GM11168 (cell line): Measurements from ENCODE around the gene CHAF1A.

Source experiments
- in situ Hi-C: fragments of 300-500 bp; cut with MboI; formaldehyde crosslinking; loops from one replicate; pipeline ENCODE4 v1.12.0; 2022; ENCODE audit warnings: low sequenced_read_pairs; ENCODE audit not compliant: unreplicated experiment

CHAF1A gene

DNA sequence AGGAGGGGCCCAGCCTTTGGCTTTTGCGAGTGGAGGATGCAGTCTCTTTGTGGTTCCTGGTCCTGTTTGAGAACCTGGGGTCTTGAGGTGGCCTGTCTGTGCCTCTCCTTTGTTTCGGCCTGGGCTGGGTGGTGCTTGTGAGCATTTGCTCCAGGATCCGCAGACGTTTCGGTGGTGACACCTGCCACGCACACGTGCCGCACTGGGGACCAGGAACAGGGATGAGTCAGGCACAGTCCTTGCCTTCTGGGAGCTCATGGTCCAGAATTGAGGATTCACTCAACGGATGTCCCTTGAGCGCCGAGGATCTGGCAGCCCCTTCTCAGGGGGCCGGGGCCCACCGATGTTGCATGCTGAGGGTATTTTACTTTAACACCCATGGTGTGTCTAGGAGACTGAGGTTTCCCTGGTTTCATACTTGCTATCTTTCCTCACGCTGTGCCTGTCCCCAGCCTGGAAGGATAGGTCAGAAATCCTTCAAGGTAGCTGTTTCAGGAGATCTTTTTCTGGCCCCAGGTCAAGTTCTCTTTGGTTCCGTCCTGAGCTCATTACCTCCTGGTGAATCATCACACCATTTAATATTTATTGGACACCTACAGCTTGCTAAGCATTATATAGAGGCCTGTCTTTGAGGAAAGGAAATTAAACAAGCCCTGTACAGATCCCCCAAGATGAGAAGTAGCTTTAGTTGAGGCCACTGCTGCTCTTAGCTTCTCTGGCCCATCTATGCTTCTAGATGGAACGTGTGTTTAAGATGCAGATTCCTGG is 74.8 kb downstream of the CHAF1A start:
- in situ Hi-C loops, result no loop called here

DNA sequence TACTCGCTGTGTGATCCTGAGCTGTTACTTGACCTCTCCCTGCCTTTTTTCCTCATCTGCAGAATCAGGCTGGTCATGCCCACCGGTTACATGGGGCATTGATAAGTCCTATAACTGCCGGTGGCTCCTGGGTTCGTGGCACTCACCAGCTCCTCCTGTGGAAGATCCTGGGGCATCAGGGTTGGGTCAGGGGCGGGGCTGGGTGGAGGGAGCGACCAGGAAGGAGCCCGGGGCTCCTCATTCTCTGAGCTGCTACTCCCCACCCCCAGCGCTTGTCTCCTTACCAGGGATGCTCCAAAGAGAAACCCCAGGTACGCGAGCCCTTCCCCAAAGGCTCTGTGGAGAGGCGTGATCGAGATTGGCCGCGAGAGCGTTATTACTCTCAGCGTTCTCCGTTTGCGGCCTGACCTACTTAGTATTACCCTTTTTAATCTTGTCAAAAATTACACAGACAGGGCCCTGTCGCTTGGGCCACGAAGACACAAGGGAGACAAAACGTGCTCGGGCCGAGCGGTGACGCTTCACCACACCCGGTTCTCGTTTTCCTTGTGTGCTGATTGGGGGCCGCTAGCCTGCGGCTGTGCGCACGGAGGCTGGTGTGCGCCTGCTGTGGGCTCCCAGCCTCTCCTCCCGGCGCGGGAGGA is 80.4 kb downstream of the CHAF1A start:
- in situ Hi-C loops, result no loop called here

DNA sequence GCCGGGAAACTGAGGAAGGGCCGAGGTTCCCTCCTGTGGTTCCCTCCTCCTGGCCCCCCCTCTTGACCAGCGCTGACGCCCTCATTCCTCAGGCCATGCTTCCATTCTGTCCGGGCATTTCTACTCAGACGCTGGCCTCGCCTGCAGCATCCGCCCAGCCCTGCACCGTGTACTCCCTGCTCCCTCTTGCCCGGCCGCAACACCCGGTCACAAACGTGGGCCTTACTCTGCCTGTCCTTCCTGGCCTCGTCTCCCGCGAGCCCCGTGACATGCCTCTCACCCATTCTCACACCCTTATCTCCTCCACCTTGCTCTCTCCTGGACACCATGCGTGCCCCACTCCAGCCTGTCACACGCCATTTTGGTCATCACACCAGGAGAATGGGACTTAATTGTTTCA is 80.9 kb downstream of the CHAF1A start:
- in situ Hi-C loops, result no loop called here

DNA sequence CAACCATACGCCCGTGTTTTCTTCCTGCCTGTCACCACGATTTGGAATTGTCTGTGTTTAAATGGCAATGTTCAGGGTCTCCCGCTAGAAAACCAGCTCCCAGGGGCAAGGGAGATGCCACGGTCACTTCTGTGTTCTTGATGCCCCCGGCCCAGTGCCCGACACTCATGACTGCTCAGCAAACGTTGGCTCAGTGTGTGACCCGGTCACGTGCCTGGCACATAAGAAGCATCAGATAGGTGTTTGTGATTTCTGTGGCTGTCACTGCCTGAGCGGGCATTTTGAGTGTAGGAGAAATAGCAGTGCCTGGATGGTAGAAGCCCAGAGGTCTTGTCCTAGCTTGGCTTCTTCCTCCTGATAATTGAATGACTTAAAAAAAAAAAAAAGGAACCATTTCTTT is 85.1 kb downstream of the CHAF1A start:
- in situ Hi-C loops, result no loop called here

DNA sequence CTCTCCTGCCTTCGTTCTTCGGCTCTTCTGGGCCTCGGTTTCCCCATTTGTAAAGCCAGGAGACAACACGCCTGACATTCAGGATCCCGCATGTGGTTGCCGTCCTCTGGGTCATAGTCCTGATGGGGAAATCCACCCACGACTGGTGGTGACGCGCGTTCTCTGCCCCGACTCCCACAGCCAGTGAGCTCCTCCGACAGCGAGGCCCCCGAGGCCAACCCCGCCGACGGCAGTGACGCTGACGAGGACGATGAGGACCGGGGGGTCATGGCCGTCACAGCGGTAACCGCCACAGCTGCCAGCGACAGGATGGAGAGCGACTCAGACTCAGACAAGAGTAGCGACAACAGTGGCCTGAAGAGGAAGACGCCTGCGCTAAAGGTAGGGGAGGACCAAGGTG is 86.1 kb downstream of the CHAF1A start:
- in situ Hi-C loops, result no loop called here

DNA sequence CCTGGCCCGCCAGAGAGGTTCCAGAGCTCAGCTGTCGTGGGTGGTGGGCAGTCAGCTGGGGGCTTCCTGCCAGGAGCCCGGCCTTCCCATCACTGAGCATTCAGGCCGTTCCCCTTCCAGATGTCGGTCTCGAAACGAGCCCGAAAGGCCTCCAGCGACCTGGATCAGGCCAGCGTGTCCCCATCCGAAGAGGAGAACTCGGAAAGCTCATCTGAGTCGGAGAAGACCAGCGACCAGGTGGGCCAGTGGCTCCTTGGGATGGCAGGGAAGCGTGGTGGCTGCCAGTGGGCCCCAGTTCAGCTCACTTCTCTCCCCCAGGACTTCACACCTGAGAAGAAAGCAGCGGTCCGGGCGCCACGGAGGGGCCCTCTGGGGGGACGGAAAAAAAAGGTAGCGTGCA is 89.0 kb downstream of the CHAF1A start:
- in situ Hi-C loops, result no loop called here

DNA sequence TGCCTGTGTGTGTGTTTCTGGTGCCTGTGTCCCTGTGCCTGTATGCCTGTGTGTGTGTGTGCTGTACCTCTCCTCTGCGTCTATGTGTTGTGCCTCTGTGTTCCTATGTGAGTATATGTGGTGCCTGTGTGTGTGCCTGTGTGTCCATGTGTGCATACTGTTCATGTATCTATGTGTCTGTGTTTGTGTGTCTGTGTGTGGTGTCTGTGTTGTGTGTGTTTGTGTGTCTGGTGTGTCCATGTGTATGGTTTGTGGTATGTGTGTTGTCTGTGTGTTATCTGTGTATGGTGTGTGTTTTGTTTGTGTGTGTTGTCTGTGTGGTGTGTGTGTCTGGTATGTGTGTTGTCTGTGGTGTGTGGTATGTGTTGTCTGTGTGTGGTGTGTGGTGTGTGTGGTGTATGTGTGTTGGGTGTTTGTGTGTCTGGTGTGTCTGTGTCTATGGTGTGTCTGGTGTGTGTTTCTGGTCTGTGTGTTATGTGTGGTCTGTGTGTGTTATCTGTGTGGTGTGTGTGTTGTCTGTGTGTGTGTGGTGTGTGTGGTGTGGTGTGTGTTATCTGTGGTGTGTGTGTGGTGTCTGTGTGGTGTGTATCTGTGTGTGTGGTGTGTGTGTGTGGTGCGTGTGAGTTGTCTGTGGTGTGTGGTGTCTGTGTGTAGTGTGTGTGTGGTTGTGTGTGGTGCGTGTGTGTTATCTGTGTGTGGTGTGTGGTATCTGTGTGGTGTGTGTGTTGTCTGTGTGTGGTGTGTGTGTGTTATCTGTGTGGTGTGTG is 90.1 kb downstream of the CHAF1A start:
- in situ Hi-C loops, result no loop called here
